Peyer's patch (tissue), 4 donors: ENCODE data around the gene UNC50. TPM values are rescaled to one million over a fixed set of nuclear protein-coding genes. Genes with fewer than 3 reads are reported as not detected.

Experiments used
- DNase-seq, 3 donors: peaks; one replicate each; pipeline ENCODE4 v3.0.0-alpha.2; 2017 to 2019
- H3K27ac ChIP-seq, 4 donors: fragments of 200-600 bp; sonication (generic); one replicate each; pipeline ENCODE4 v1.5.1; 2016 to 2019
- H3K27me3 ChIP-seq, 2 donors: fragments of 200-600 bp; sonication (generic); one replicate each; pipeline ENCODE4 v1.5.1; 2019
- H3K36me3 ChIP-seq, 3 donors: fragments of 200-600 bp; sonication (generic); one replicate each; pipeline ENCODE4 v1.5.1; 2016 to 2019
- H3K4me1 ChIP-seq, 4 donors: fragments of 200-600 bp; sonication (generic); one replicate each; pipeline ENCODE4 v1.5.1; 2016 to 2019
- H3K4me3 ChIP-seq, 4 donors: fragments of 200-600 bp; sonication (generic); 1 replicate in 3 of 4; 2 replicates in 1 of 4; pipeline ENCODE4 v1.5.1; 2016 to 2019; ENCODE audit warnings: mild to moderate bottlenecking in 1 of 4
- H3K9me3 ChIP-seq, 4 donors: fragments of 200-600 bp; sonication (generic); one replicate each; pipeline ENCODE4 v1.5.1; 2016 to 2019; ENCODE audit warnings: mild to moderate bottlenecking in 1 of 4
- POLR2A ChIP-seq, 2 donors: fragments of 450-650 bp; IDR thresholded peaks; one replicate each; pipeline ENCODE4 v1.5.1; 2017; ENCODE audit warnings: antibody characterized with exemption in 2 of 2, mild to moderate bottlenecking in 2 of 2, moderate library complexity in 2 of 2
- total RNA-seq, 4 donors: library from RNA; depleted of rRNA; stranded (reverse); fragments of >200 nt; gene quantifications; one replicate each; pipeline ENCODE4 v1.1.0, GENCODE V29; 2016
- TF ChIP-seq, protein P1 (sequence below), 6 experiments: fragments of 450-650 bp in 4 of 6; fragments of 200-600 bp in 2 of 6; sonication (generic) in 1 of 6; IDR thresholded peaks; one replicate each; pipeline ENCODE4 v1.5.1; 2017 to 2019; ENCODE audit warnings: antibody characterized with exemption in 6 of 6, mild to moderate bottlenecking in 3 of 6, moderate library complexity in 1 of 6

UNC50 gene
- total RNA-seq, 4 donors from 2014 or later: 31.1 to 51.7 (median 35.0) TPM

DNA sequence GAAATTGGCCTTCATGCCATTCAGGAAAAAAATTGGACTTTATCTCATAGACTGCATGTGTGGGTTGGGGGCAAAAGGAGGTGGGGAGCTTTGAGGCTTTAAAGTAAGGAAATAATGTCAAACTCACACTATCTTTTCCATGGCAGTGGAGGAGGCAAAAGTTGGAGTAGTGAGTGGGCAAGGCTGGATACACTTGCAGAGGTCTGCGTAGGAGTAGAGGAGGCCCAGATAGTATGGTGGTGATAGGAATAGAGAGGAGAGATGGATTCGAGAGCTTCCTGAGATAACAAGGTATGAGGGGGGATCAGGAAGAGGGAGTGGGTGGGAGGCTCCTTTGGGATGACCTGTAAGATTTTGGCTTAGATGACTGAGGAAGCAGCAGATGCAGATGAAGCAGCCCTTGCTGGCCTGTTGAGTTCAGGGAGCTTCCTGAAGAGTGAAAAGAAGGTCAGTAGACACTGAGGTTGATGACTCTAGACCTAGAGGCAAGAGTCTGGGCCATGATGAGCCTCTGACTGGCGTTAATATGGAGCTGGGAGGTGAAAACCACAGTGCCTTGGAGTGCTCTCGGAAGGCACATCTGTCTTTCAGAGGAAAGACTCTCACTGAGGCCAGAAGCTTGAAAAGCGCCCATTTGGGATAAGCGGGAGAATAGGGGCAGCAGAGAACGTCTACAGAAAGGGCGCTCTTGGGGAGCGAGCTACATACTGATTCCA lies 5.8 kb downstream of the UNC50 start:
- H3K36me3 ChIP-seq: peaks cover 0 to 81% (median 0%) of the 10 kb centered on the region in 3 donors

DNA sequence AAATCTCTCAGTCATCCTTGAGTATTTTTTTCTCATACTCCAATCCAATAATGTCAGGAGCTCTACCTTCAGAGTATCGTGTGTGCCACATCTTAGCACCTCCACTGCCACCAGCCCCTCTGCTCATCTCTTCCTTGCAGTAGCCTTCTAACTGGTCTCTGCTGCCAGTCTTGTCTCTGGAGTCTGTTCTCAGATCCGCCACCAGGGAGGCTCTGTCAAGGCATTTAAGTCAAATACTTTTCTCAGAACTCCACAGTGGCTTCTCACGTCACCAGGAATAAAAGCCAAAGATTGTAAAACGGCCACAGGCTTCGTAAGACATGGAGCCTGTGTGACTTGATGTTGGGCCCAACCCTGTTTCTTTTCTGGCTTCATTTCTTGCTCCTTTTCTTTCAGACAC lies 7.1 kb downstream of the UNC50 start:
- no peak overlapping the region for H3K4me3 ChIP-seq
- H3K27me3 ChIP-seq: no peaks in the 10 kb centered on the region
- H3K4me1 ChIP-seq: peaks cover 0 to 12% (median 0%) of the 10 kb centered on the region in 4 donors
- DNase-seq: no peak
- H3K27ac ChIP-seq: no peak overlapping the region
- peaks cover 0 to 79% (median 0%) of the 10 kb centered on the region in 3 donors for H3K36me3 ChIP-seq
- H3K9me3 ChIP-seq: no peaks in the 10 kb centered on the region
- TF ChIP-seq, protein P1, sequence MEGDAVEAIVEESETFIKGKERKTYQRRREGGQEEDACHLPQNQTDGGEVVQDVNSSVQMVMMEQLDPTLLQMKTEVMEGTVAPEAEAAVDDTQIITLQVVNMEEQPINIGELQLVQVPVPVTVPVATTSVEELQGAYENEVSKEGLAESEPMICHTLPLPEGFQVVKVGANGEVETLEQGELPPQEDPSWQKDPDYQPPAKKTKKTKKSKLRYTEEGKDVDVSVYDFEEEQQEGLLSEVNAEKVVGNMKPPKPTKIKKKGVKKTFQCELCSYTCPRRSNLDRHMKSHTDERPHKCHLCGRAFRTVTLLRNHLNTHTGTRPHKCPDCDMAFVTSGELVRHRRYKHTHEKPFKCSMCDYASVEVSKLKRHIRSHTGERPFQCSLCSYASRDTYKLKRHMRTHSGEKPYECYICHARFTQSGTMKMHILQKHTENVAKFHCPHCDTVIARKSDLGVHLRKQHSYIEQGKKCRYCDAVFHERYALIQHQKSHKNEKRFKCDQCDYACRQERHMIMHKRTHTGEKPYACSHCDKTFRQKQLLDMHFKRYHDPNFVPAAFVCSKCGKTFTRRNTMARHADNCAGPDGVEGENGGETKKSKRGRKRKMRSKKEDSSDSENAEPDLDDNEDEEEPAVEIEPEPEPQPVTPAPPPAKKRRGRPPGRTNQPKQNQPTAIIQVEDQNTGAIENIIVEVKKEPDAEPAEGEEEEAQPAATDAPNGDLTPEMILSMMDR (IDR thresholded peaks at IDR 0.05): peak in 2 of 6 experiments; percentile 6 to 8
- TF ChIP-seq POLR2A (IDR thresholded peaks at IDR 0.05): no peak

More for the DNA sequence above, 5.8 kb downstream of the UNC50 start:
- no peaks in the 10 kb centered on the region for H3K9me3 ChIP-seq
- TF ChIP-seq, protein P1 (IDR thresholded peaks at IDR 0.05): no peak
- TF ChIP-seq POLR2A (IDR thresholded peaks at IDR 0.05): no peak
- peaks cover 0 to 25% (median 9%) of the 10 kb centered on the region in 4 donors for H3K4me1 ChIP-seq
- H3K27me3 ChIP-seq: no peaks in the 10 kb centered on the region
- no peak overlapping the region for H3K4me3 ChIP-seq
- no peak overlapping the region for H3K27ac ChIP-seq
- no peak for DNase-seq

GRCh38 chr2:98617149-98617548 lies 8.8 kb downstream of the UNC50 start:
- Histone ChIP-seq H3K4me3 (no peak overlapping the region), H3K27me3 (no peaks in the 10 kb centered on the region), H3K36me3 (peaks cover 0 to 75% (median 0%) of the 10 kb centered on the region in 3 donors), H3K9me3 (no peaks in the 10 kb centered on the region), H3K27ac (no peak overlapping the region), H3K4me1 (no peaks in the 10 kb centered on the region)
- DNase-seq: no peak
- TF ChIP-seq, protein P1 (IDR thresholded peaks at IDR 0.05): no peak

DNA sequence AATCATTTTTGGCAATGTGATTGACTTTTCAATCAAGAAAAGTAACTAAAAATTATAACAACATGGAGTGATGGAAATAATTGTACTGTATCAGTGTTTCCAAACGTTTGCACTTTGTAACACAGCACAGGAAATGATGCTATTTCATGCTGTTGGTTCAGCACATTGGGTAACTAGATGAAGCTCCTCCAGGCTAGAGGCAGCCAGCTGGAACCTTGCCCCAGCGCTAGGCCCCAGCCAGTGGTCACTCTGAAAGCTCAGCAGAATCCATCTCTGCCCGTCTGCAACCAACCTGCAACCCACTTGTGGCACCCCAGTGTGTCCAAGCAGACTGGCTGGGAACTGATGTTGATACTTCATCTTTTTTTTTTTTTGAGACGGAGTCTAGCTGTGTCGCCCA lies 15.3 kb downstream of the UNC50 start:
- Histone ChIP-seq H3K36me3 (peaks cover 0 to 41% (median 2%) of the 10 kb centered on the region in 3 donors), H3K9me3 (no peaks in the 10 kb centered on the region), H3K4me3 (no peak overlapping the region), H3K27me3 (no peaks in the 10 kb centered on the region), H3K27ac (no peak overlapping the region), H3K4me1 (no peaks in the 10 kb centered on the region)
- DNase-seq: no peak
- TF ChIP-seq, protein P1 (IDR thresholded peaks at IDR 0.05): no peak
- no peak for TF ChIP-seq POLR2A (IDR thresholded peaks at IDR 0.05)

- TF ChIP-seq, protein P1 (IDR thresholded peaks at IDR 0.05): no peak
- TF ChIP-seq POLR2A (IDR thresholded peaks at IDR 0.05): no peak
- peaks cover 0 to 80% (median 7%) of the 10 kb centered on the region in 3 donors for H3K36me3 ChIP-seq
These were observed 24.0 kb downstream of the UNC50 start for GRCh38 chr2:98632351-98632750.

More at GRCh38 chr2:98632351-98632750, 24.0 kb downstream of the UNC50 start:
- Histone ChIP-seq H3K4me3 (no peak overlapping the region), H3K9me3 (no peaks in the 10 kb centered on the region), H3K27ac (no peak overlapping the region), H3K4me1 (no peaks in the 10 kb centered on the region), H3K27me3 (no peaks in the 10 kb centered on the region)
- DNase-seq: no peak
